ENCODE measurements around the gene POLR3A. TPM values are rescaled to one million over a fixed set of nuclear protein-coding genes. Genes with fewer than 3 reads are reported as not detected.

The POLR3A gene
- total RNA-seq, 4 donors from 2014 or later, result 8.3 to 13.5 (median 12.0) TPM

- Histone ChIP-seq H3K36me3 (no peaks in the 10 kb centered on the region), H3K4me1 (peaks cover 0 to 21% (median 13%) of the 10 kb centered on the region in 3 donors), H3K4me3 (no peak overlapping the region), H3K27me3 (no peaks in the 10 kb centered on the region), H3K27ac (peak overlapping the region; percentile 53 to 82 (median 60)), H3K9me3 (no peaks in the 10 kb centered on the region)
- intact Hi-C loops (cut with DNase I), result no loop called here
- TF ChIP-seq POLR2A (IDR thresholded peaks at IDR 0.05) (no peak), CTCF (IDR thresholded peaks at IDR 0.05) (no peak)
- 14 to 35% methylated on average over 2 to 4 of the region's 4 CpGs for WGBS, 2 donors
- DNase-seq, result no peak
Observed at GRCh38 chr10:77959384-77959783, 69.9 kb downstream of the POLR3A start.

- Histone ChIP-seq H3K4me1 (peaks cover 0 to 17% (median 12%) of the 10 kb centered on the region in 3 donors), H3K27ac (no peak overlapping the region), H3K27me3 (peaks cover 0 to 12% (median 0%) of the 10 kb centered on the region in 4 donors), H3K9me3 (peaks cover 0 to 23% (median 22%) of the 10 kb centered on the region in 3 donors), H3K36me3 (no peaks in the 10 kb centered on the region), H3K4me3 (no peak overlapping the region)
- no peak for DNase-seq
- TF ChIP-seq POLR2A (IDR thresholded peaks at IDR 0.05) (no peak), CTCF (IDR thresholded peaks at IDR 0.05) (no peak)
- intact Hi-C loops (cut with DNase I), result no loop called here
- WGBS, 2 donors, result 57 to 93% methylated on average over 1 of the region's 1 CpG
Observed at GRCh38 chr10:77955136-77955535, 74.2 kb downstream of the POLR3A start.

GRCh38 chr10:77949167-77949566 lies 80.1 kb downstream of the POLR3A start:
- no peak for TF ChIP-seq POLR2A (IDR thresholded peaks at IDR 0.05)
- no peak for TF ChIP-seq CTCF (IDR thresholded peaks at IDR 0.05)
- H3K4me1 ChIP-seq, result peaks cover 0 to 22% (median 0%) of the 10 kb centered on the region in 3 donors
- no peak for DNase-seq
- intact Hi-C loops (cut with DNase I), result no loop called here
- H3K27ac ChIP-seq, result peak overlapping the region; percentile 55 to 73 (median 58)
- WGBS, 2 donors, result 13 to 20% methylated on average over 3 to 7 of the region's 7 CpGs
- H3K4me3 ChIP-seq, result peak overlapping the region in 1 of 4 donors; percentile 26
- H3K9me3 ChIP-seq, result peaks cover 0 to 26% (median 22%) of the 10 kb centered on the region in 3 donors
- no peaks in the 10 kb centered on the region for H3K36me3 ChIP-seq
- H3K27me3 ChIP-seq, result peaks cover 0 to 17% (median 0%) of the 10 kb centered on the region in 4 donors

GRCh38 chr10:77946084-77946483 lies 83.2 kb downstream of the POLR3A start:
- DNase-seq, result no peak
- TF ChIP-seq CTCF (IDR thresholded peaks at IDR 0.05), result no peak
- TF ChIP-seq POLR2A (IDR thresholded peaks at IDR 0.05), result no peak

GRCh38 chr10:77944519-77944918 lies 84.8 kb downstream of the POLR3A start:
- no peaks in the 10 kb centered on the region for H3K36me3 ChIP-seq
- DNase-seq, result no peak
- H3K4me3 ChIP-seq, result no peak overlapping the region
- no peak overlapping the region for H3K27ac ChIP-seq
- intact Hi-C loops (cut with DNase I), result no loop called here
- H3K27me3 ChIP-seq, result peaks cover 0 to 5% (median 0%) of the 10 kb centered on the region in 4 donors
- H3K4me1 ChIP-seq, result peaks cover 0 to 56% (median 13%) of the 10 kb centered on the region in 3 donors
- no peak for TF ChIP-seq CTCF (IDR thresholded peaks at IDR 0.05)
- TF ChIP-seq POLR2A (IDR thresholded peaks at IDR 0.05), result no peak
- no peaks in the 10 kb centered on the region for H3K9me3 ChIP-seq
- whole genome bisulfite sequencing, 2 donors, result 16 to 37% methylated on average over 4 of the region's 4 CpGs

More at GRCh38 chr10:77946084-77946483, 83.2 kb downstream of the POLR3A start:
- intact Hi-C loops (cut with DNase I), result no loop called here
- no peak overlapping the region for H3K4me3 ChIP-seq
- no peaks in the 10 kb centered on the region for H3K36me3 ChIP-seq
- no peak overlapping the region for H3K27ac ChIP-seq
- peaks cover 0 to 47% (median 9%) of the 10 kb centered on the region in 3 donors for H3K4me1 ChIP-seq
- peaks cover 0 to 12% (median 9%) of the 10 kb centered on the region in 3 donors for H3K9me3 ChIP-seq
- WGBS, 2 donors, result 43% methylated on average over 2 of the region's 2 CpGs
- H3K27me3 ChIP-seq, result peaks cover 0 to 5% (median 0%) of the 10 kb centered on the region in 4 donors

Data from esophagus squamous epithelium (tissue), 5 donors.